GF-D8 (cell line): Measurements from ENCODE around the gene FBXL13.
A peak's percentile ranks its signal among the peaks of the same experiment; 100 is the strongest.
"Not testable (repeated sequence)": the region's sequence is repeated elsewhere in the genome, so short reads cannot be mapped to it uniquely, and the experiment has no call there.

Experiments used
- DNase-seq: peaks from one replicate; lab custom pipeline; 2025; lab: John Stamatoyannopoulos, UW

The FBXL13 gene

DNA sequence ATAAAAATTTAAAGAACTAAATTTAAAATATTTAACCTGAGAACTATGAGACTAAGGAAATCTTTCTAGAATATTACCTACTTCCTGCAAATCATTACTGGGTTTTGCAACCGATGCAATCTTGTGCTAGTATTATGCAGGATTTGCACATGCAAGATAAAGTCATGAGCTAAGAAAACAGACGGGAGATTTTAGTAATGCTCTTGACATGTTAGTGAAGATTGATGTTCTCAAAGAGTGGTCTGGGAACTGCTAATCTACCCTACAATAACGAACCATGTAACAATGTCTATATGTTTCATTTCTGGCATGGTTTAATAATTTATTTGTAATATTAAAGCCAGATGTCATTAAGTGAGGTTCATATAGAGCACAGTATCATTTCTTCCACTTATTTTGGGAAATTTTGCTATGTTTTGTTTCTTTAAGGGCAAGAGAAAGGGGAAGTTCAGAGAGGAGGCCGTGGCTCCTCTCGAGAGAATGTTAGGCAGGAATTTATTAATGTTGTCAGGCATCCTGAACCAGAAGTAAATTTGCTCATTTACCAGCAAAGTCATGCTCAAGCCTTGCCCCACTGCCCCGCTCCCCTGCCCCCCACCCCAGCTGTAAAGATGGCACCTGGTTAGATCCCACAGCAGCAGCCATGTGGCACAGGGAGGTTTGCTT is 139.0 kb downstream of the FBXL13 start:
- peak; percentile 31 for DNase-seq

DNA sequence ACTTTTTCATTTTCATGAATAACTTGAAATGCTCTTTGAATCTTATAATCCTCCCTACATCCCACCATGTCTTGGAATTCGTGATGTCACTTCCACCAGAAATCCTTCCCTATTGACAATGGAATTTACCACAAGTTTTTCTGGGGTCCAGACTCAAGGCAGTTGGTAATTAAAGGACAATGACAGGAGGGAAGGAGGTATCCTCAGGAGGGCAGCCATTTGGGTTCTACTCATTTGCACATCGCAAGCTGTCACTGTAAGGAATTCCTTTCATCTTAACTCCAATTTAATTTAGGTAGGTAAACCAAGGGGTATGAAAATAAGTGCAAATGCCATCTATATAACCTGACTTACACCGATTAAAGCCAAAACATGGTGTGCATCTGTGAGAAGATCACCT is 139.9 kb downstream of the FBXL13 start:
- no peak for DNase-seq

DNA sequence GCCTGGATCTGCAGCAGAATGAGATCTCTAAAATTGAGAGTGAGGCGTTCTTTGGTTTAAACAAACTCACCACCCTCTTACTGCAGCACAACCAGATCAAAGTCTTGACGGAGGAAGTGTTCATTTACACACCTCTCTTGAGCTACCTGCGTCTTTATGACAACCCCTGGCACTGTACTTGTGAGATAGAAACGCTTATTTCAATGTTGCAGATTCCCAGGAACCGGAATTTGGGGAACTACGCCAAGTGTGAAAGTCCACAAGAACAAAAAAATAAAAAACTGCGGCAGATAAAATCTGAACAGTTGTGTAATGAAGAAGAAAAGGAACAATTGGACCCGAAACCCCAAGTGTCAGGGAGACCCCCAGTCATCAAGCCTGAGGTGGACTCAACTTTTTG is 140.4 kb downstream of the FBXL13 start:
- DNase-seq: no peak

DNA sequence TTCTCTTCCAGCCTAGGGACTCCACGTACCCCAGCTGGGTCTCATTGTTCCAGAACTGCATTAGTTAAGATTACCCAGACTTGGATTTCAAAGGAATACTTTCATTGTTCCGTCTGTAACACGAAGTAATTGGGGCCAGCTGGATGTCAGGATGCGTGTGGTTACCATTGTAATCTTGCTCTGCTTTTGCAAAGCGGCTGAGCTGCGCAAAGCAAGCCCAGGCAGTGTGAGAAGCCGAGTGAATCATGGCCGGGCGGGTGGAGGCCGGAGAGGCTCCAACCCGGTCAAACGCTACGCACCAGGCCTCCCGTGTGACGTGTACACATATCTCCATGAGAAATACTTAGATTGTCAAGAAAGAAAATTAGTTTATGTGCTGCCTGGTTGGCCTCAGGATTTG is 140.8 kb downstream of the FBXL13 start:
- DNase-seq: no peak

DNA sequence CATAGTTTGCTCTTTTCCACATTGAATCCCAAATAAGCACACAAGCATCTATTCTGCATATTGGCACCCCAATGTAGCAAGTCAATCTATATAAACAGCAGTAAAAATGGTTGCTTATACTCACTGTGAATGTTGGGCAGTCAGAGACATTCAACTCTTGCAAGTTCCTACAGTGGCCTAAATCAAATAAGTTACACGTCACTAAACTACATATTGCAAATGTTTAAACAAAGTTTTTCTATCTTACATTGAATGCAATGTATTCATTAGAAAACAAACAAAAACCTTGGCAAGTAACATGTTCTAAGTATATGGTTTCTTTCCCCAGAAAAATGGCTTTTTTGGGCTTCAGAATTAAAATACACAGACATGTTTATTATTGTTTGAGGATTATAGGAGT is 142.8 kb downstream of the FBXL13 start:
- no peak for DNase-seq

DNA sequence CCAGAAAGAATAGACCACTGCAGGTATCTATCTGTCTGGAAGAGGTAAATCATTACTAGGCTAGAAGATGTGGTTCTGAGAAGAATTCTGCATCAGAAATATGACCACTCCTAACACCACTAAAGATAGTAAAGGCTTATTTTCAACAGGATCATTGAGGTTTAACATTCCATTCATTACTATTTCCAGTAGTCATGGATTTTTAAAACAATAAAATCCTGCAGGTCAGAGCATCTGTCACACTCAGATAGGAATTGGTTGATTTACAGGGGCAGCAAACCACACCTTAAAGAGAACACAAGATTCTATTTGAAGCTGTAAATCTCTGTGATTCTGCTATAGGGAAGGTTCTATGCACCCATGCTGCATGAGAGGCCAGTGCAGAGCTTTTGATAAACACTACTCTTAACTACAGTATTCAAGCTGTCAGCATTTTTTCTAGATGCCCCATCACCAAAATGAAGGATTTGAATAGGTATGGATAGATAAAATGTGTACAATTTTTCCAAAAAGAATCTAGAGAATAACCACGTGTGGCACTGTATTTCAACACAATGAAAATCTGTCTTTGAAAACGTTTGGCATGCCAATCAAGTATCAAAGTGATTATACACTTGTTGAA is 147.2 kb downstream of the FBXL13 start:
- no peak for DNase-seq

DNA sequence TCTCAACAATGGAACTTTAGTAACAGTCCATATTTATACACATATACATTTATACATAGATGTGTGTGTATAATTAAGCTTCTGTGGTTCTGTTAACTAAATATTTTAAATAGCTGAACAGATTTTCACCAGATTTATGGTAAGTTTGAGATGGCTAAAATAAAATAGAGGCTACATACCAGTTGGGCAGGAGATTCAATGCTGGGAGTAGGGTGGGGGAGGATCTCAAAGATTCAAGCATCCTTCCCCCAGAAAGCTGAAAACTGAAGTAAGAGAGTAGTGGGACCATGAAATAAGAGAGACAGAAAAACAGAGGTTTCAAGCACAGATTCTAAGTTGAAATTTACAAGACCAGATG is 147.8 kb downstream of the FBXL13 start:
- DNase-seq: no peak

DNA sequence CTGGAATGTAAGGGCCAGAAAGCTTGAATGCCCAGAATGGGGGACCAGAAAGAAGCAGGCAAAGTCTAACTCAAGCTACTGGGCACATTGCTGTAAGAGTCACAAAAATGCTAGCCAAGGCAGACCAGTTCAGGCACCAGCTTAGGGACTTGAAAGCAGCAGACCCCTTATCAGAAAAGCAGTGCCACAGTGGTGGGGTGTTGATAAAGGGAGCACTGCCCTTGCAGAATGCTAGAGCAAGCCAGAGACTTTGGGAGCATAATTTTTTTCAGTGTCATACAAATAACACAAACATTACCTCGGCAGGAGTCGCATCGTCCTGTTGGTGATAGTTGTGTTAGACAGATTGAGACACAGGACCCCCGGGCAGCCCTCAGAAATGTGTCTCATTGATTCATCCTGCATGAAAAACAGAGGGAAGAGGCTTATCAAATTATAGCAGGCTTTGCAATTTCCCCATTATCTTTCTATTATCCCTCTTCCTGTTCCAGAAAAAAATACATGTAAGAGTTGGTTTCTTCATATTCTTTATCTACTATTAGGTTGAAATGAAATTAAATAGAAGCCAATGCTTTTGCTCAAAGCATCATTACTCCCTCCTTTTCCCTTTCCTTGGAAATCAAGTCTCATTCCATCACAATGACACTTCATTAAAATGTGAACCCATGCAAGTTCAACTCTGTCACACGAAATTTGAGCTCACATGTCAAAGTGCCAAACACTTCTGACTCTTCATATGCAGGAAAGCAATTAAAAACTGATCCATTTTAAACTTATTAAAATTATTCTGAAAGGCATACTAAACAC is 148.4 kb downstream of the FBXL13 start:
- DNase-seq: no peak

DNA sequence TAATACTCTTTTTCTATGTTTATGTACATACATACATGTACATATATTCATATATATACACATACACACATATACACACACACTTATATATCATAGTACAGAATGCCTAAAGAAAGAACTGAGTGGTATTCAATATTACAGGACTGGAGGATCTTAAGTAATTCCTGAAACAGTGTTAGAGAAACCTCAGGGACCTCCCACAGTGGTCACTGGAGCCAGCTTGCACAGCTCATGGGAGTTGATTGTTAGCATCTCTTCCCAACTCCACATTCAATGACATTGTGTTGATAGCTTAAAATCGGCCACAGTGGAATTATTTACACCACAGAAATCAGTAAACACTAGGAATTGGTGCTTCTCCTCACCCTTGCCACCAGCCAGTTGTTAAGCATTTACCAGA is 155.8 kb downstream of the FBXL13 start:
- no peak for DNase-seq

DNA sequence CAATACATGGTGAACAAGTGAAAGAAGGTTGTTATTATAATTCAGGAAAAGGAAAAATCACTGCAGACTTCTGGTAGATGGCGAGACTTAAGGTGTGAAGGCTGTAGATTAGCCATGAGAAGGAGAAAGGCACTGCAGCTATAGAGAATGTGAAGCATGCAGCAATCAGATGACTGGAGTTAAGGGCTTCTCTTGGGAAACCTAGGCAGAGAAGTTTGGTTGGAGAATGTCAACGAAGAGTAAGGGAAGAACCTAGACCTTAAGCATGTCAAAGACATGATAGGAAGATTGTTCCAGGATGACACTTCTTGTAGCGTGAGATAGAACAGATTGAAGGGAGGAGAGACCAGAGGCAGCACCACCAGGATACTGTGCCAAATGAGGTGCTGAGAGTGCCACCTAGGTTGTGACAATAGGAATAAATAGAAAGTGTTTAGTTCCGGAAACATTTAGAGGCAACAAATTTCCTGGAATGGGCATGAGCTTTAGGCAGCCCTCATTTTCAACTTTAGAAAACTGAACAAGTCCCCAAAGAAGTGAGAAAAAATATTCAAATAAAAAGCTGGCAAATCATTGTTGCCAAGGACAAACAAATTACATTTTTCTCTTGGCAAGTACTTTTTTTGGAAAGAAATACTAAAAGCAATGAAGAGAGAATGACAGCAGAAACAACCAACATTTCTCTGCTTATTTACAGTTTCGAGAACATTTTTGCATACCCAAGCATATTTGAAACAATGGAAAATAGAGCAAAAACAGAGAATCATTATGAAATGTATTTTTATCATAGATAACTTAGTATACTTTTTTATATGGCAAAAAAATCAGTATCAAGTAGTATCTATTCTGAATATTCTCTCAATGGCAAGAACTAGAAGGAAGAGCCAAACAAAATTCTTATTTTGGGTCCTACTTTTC is 156.9 kb downstream of the FBXL13 start:
- no peak for DNase-seq

DNA sequence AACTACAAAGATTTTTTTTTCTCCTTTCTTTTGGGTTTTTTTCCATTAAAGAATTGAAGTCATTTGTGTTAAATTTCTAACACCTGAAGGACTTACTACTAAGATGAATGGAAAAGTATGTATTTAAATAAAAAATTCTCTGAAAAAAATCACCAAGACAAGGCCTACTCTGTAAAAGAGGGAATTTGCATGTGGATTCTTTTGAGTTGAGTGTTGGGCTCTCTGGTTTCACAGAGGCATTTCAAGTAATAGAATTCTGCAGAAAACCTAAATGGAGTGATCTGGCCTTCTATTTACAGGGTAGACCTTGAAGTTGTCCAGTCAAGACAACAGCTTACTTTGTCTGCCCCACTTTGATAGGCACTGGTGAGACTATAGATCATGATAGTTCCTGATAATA is 157.7 kb downstream of the FBXL13 start:
- no peak for DNase-seq

DNA sequence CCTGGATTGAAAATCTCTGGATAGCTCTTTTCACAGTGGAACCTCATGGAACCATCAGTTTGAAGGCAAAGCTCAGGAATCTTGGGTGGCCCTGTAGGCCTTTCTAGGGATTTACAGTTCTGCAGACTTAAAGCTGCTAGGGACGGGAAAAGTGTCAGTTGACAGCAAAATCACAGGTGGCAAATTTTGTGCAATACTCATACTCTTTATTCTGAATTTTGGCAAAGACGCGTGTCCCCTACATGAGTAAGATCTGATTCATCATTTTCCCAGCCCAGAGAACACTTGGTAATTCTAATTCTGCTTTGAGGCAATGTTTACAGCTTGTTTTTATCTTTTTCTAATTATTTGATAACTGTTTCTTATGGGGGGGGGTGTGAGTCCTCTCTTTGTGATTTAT is 158.2 kb downstream of the FBXL13 start:
- no peak for DNase-seq

DNA sequence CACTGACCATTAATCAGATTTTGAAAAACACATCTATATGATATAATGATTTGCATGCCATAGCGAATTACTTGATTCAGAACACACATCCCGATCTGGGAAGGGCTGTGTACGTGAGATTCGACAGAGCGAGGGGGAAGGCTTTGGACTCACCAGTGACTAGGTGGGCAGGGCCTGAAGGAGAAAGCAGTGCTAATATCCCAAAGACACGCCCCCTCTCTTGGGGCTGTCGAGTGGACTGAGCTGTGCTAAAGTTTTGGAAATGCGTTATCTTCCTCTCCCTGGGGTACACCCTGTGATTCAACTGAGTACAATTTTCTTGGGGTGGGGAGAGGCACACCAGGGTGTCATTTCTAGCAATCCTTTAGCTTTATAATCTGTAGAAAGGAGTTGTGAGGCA is 160.0 kb downstream of the FBXL13 start:
- no peak for DNase-seq

DNA sequence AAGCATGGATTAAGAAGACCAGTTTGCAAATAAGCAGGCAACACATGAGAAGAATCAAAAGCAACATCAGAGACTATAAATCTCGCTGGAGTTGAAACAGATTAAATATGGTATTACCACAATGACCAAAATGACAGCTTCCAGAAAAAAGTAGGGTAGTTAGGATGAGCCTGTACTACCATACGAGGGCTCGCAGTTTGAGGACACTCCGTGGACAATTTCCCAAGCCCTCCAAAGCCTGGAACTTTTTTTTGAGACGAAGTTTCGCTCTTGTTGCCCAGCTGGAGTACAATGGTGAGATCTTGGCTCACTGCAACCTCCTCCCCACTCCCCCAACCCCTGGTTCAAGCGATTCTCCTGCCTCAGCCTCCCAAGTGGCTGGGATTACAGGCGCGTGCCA is 160.8 kb downstream of the FBXL13 start:
- no peak for DNase-seq

DNA sequence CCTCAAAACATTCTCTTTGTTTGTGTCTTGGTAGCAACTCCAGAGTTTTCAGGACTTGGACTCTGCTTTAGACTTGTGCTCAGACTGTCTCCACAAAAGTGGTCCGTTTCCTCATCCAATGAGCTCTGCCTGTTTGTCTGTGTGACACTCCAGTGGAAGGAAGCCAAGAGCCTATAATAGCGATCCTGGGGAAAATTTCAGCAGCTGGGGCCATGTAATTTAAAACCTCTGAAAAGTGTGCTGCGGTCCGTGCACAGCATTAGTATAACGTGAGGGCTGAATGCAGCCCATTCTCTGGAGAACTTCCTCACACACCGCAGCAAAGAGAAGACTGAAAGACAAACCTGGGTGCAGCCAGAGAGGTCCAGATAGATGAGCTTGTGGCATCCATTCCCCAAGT is 161.9 kb downstream of the FBXL13 start, which contains the start of gene LRRC17:
Gene LRRC17 (plus strand): TSS at position 259 of the 400 bp plus-strand sequence. CDS start 20,914 bp downstream, outside the sequence.
- peak; percentile 73 for DNase-seq

DNA sequence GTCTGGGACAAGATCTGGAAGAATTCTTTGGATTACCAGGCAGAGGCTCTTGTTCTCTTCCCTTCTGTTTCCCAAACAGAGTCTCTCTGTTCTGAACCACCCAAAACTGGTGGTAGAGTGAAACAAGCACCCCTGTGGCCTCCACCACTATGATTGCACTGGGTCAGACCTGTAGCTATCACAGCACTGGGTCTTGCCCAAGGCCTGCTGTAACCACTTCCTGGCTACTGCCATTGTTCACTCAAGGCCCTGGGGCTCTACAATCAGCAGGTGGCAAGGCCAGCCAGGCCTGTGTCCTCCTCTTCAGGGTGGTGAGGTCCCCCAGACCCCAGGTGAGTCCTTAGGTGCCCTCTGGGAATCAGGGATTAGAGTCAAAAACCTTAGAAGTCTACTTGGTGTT is 165.9 kb downstream of the FBXL13 start:
- peak; percentile 19 for DNase-seq

DNA sequence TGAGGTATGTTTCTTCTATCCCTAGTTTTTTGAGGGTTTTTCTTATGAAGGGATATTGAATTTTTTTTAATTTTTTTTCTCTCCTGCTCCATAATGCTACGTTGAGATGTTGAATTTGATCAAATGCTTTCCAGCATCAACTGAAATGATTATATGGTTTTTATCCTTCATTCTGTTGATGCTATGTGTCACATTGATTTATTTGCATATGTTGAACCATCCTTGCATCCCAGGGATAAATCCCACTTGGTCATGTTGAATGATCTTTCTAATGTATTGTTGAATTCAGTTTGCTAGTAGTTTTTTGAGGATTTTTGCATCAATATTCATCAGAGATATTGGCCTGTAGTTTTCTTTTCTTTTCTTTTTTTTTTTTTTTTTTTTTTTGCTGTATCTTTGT is 171.0 kb downstream of the FBXL13 start:
- not testable (repeated sequence) for DNase-seq

DNA sequence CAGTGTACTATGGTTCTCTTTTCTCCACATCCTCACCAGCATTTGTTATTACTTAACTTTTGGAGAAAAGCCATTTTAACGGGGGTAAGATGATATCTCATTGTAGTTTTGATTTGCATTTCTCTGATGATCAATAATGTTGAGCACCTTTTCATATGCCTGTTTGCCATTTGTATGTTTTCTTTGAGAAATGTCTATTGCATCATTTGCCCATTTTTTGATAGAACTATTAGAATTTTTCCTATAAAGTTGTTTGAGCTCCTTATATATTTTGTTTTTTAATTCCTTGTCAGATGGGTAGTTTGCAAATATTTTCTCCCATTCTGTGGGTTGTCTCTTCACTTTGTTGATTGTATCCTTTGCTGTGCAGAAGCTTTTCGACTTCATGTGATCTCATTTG is 172.5 kb downstream of the FBXL13 start:
- not testable (repeated sequence) for DNase-seq

DNA sequence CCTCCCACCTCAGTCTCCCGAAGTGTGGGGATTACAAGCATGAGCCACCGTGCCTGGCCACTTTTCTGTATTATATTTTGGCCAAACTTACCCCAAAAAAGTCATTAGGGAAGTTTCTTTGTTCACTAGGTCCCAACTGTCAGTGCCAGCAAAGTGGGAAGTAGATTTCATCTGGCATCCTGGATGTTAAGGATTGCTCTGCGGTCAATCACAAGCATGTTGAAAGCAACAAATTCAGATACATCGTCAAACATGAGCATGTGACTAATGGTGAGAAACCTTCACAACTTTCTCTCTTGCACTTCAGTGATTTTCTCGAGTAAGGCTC is 176.1 kb downstream of the FBXL13 start:
- peak; percentile 92 for DNase-seq

DNA sequence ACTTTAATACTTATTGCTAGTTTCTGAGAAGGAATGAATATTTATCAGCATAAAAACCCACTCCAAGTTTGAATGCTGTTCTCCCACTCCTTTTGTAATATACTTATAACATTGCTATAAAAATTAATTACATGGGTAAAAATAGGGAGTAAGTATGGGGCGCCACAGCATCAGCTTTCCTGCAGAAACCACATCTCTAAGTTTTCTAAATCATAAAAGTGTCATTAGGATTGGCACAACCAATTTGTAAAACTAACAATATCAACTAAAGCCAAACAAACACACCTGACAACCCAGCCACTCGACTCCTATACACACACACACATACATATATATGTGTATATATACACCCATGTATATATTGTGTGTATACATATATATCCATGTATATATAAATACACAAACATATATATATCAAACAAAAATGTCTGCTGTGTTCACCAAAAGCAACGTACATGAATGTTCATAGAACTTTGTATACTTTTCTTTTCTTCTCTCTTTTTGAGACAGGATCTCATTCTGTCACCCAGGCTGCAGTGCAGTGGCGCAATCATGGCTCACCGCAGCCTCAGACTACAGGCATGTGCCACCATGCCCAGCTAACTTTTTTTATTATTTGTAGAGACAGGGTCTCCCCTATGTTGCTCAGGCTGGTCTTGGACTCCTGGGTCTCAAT is 176.6 kb downstream of the FBXL13 start:
- DNase-seq: peak; percentile 92

DNA sequence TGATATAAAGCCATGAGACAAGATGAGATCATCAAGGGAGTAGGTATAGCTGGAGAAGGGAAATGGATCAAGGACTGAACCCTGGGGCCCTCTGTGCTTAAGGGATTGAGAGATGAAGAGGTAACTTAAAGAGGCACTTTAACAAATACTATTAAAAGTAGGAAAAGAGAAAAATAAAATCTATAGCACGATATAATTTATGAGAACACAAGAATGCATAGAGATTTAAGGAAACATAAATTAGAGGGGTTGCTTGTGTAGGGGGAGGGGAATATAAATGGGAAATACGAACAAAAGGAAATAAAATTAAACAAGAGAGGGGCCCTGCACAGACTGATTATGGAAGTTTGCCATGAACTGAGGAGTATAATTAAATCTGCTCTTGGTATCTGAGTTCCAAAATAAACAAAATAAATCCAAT is 177.4 kb downstream of the FBXL13 start:
- DNase-seq: no peak

DNA sequence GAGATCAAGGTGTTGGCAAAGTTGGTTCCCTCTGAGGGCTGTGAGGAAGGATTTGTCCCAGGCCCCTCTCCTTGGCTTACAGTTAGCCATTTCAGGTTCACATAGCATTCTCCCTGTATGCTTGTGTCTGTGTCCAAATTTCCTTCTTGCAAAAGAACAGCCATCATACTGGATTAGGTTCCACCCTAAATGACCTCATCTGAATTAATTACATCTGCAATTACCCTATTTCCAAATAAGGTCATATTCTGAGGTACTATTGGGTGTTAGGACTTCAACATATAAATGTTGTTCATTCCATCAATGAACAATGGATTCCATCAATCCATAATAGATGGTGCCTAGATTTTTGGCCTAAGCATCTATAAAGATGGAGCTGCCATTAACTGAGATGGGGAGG is 178.0 kb downstream of the FBXL13 start:
- no peak for DNase-seq
